NCI-H1417 treated with DMSO at 0.1 percent for 48 hours (cell line): ENCODE data around the gene TACC3.

ENCODE experiments used
- DNase-seq: peaks from one replicate; lab custom pipeline; 2025; lab: John Stamatoyannopoulos, UW

Gene TACC3

GRCh38 chr4:1776521-1777161 lies 55.3 kb downstream of the TACC3 start:
- no peak for DNase-seq

DNA sequence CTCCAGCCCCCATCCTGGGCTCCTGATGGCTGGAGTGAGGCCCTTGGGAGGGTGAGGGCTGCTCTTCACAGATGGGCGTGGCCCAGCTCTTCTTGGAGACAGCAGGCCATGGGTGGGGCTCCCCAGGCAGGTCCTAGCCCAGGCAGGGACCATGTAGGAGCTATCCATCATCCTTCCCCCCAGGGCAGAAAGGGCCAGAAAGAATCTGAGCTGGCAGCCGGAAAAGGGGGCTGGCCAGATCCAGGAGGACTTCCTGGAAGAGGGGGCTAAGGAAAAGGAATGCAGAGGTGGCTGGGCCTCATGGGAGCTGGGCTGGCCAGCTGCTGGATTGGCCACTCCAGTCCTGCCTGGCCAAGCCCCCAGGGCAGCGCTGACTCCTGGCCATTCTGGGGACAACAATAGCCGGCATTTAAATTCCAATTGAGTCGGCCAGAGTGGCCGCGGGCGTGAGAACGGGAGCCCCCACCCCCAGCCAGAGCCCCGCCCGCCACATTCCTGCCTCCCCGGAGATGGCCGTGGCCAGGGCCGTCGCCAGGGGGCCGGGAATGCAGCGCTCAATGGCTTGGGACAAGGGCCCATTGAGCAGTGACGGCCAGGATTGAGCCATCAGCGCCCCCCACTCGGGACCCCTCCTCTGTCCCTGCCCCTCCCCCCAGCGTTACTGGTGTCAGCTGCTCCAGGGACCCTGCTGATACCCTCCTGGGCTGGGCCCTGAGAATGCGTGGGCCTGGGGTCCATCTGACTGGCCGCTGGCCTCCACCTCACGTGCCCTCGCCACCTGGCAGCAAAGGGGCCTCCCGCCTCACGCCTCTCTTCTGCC lies 56.7 kb downstream of the TACC3 start:
- no peak for DNase-seq

GRCh38 chr4:1778642-1779392 lies 57.5 kb downstream of the TACC3 start:
- DNase-seq, result no peak

- DNase-seq, result no peak
Observed at GRCh38 chr4:1779588-1780382, 58.5 kb downstream of the TACC3 start.

DNA sequence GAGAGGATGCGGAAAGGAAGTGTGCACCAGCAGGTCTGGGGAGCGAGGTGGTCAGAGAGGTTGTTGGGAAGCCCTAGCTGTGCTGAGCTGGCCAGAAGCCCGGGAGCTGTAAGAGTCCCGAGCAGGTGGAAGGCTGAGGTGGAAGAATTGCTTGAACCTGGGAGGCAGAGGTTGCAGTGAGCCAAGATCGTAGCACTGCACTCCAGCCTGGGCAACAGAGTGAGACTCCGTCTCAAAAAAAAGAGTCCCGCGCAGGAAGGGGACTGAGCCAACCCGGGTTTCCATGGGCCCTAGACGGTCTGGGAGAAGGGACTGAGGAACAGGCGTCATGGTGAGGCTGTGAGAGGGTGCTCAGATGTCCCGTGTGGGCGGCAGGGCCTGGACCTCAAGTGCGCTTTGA lies 59.1 kb downstream of the TACC3 start:
- DNase-seq, result no peak

DNA sequence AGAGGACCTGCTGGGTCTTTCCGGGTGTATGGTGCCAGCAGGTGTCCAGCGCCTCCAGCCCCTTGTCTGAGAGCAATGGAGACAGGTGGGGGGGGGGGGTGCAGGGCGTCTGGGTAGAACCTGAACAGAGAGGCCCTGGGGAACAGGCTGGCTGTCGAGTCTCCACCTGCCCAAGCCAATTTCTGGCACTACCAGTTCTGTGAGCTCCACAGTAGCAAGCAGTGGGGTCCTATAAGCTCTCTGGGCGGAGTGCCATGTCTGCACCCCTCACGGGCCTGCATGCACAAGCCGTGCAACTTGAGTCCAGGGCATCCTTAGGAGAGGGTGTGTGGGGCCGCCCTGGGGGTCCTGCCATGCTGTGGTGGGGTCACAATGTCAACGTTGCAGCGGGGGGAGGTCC lies 61.7 kb downstream of the TACC3 start:
- DNase-seq, result no peak

DNA sequence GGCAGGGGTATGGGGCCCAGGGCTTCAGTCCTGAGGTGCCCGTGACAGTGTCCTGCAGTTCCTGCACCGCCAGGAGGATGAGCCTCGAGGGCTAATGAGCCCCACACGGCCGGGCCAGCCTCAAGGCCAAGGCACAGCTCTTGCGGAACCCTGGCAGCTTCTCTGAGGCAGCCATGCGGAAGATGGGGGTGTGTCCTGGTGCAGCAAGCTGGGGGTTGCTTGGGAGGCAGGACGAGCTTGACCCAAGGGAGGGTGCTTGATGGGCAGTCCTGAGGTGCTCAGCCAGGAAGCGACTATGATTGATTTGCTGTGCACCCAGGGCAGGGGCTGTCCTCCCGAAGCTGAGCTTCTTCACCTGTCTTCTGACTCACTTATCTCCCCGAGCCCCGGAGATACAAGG lies 62.6 kb downstream of the TACC3 start:
- no peak for DNase-seq

- no peak for DNase-seq
Observed at GRCh38 chr4:1784395-1784788, 63.1 kb downstream of the TACC3 start.

- no peak for DNase-seq
Observed at GRCh38 chr4:1784789-1785591, 63.7 kb downstream of the TACC3 start.

- no peak for DNase-seq
Observed at GRCh38 chr4:1785592-1785991, 64.3 kb downstream of the TACC3 start.

DNA sequence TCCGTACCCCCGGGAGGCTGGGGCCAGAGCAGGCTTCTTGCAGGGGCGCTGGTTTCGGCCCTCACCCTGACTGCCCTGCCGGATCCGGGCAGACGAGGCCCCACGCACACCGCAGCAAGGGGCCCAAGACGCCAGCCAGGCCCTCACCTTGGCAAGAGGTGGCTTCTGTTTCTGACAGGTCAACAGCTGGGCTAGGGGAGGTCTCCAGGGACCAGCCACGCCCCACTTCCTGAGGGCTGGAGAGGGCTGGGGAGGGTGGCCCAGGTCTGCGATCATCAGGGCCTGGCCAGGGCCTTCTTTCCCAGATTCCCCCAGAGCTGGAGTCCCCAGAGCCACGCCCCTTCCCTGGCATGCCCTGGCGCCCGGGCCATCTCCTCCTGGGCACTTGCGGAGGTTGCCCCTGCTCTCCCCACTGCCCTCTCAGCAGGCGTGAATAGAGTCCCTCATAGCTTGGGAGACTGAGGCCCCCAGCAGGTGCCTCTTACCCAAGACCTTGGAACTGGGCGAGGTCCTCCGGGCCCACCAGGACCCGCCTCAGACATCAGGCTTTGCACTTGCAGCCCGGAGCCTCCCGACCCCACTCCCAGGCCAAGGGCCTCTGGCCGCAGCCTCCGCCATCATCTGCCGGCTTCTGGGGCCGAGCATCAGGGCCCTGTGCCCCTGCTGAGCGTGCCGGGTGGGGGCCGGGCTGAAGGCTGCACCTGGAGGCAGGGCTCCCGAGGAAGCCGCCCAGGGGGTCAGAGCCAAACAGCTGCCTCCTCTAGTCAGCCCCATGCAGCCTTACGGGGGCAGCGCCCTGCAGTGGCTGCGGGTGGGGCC lies 65.4 kb downstream of the TACC3 start:
- DNase-seq, result no peak

DNA sequence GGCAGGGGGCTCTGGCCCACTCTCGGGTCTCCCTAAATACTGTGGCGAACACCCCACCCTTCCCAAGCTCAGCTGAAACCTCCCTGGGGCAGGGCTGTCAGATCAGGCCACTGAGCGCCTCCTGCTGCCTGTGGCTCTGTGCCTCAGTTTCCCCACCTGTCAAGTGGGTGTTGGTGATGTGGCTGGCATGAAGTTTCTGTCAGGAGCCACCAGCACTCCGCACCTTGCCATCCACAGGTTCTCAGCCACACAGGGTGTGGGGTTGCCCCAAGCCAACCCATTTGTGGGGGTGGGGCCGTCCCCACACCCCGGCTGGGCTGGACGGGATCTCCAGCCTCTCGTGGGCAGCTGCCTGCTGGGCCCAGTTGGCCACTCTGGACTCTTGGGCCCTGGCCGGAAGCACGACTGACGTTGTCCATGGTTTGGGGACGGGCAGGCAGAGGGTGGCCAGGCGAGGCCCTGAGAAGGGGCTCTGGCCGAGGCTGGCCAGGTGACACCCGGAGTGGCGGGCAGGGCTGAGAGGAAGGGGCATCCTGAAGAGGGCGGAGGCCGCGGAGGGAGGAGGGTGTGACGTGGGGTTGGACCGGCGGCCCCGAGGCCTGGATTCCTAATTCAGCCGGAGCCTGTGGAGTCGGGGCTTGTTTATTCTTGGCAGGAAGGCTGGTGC lies 66.2 kb downstream of the TACC3 start:
- no peak for DNase-seq

- no peak for DNase-seq
Observed at GRCh38 chr4:1788254-1788973, 67.1 kb downstream of the TACC3 start.

GRCh38 chr4:1789552-1789951 lies 68.2 kb downstream of the TACC3 start:
- no peak for DNase-seq

GRCh38 chr4:1790005-1790404 lies 68.7 kb downstream of the TACC3 start:
- no peak for DNase-seq

DNA sequence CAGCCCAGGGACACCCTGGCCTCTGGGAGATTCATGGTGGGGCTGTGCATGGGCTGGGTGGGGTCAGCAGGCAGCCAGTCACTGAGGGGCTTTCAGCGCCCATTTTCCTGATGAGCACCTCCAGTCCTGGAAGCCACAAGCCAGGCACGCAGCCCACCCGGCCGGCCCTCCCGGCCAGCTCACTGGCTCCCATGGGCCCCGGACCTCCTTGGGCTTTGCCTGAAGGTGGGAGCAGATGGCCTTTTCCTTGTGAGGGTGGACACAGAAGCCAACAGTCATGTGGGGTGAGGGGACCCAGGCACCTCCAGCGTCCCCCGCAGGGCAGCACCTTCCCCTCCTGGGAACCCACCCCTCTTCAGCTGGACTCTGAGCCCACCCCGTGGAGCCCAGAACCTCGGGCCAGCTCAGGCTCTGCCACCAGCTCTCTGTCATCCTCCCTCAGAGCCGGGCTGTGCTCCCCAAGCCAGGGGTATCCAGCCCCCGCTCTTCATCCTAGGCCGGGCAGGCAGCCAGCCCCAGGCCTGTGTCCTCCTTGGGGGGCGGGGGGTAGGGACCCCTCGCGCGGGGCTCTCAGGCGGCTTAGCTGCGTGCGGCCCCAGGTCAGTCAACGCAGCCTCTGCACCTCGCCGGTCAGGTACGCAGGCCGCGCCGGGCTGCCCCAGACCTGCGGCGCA lies 71.0 kb downstream of the TACC3 start:
- no peak for DNase-seq

DNA sequence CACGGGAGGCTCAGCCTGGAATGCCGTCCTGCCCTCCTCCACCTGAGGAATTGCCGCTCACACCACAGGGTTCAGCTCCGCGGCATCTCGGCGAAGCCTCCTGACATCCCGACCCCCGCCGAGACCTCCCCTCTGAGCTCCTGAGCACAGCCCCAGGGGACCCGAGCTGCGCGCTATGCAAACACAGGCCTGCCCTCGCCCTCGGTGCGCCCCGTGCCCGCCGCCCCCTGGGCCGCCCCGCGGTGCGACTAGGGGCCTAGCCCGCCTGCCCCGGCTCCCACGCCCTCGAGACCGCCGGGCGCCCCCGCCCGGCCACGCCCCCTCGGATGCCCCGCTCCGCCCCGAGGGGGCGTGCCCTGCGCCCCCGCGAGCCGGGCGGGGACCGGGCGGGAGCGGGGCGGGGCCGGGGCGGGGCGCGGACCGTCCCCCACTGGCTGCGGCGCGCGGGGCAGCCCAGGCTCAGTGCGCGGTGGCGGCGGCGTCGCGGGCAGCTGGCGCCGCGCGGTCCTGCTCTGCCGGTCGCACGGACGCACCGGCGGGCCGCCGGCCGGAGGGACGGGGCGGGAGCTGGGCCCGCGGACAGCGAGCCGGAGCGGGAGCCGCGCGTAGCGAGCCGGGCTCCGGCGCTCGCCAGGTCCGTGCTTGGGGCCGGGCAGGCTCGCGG lies 71.6 kb downstream of the TACC3 start, which contains the start of gene FGFR3:
Gene FGFR3, plus strand, starts transcription at position 462 of the 664 bp plus-strand sequence. CDS start 642 bp downstream, outside the sequence.
- no peak for DNase-seq

DNA sequence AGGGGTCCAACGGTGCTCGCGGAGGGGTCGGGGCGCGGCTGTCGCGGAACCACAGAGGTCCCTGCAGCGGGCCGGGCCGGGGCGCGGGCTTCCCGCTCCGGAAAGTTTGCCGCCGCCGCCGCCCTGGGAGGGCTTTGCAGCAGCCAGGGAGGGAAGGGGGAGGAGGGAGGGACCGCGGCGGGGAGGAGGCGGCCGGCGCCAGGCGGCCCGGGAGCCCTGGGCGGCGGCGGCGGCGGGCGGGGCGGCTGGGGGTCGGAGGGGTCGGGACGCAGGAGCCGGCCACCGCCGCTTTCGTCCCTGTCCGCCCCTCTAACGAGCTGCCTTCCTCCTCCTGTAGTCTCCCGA lies 72.1 kb downstream of the TACC3 start:
- no peak for DNase-seq
